H9 (cell line): ENCODE measurements around the gene PLA2G4D. TPM values are rescaled to one million over a fixed set of nuclear protein-coding genes. Genes with fewer than 3 reads are reported as not detected.

Experiments
- DNase-seq: peaks from one replicate; pipeline ENCODE4 v3.0.0-alpha.2; 2017
- H2AFZ ChIP-seq: one replicate; pipeline ENCODE4 v1.6.1; 2013; ENCODE audit warnings: mild to moderate bottlenecking, low read length, control low read depth, moderate library complexity
- H2AK5ac ChIP-seq: 2 replicates; pipeline ENCODE4 v1.6.1; 2013; ENCODE audit warnings: low read length, control low read depth, mixed read lengths; ENCODE audit not compliant: insufficient read length
- H2BK120ac ChIP-seq: one replicate; pipeline ENCODE4 v1.6.1; 2013; ENCODE audit warnings: low read depth, mild to moderate bottlenecking, low read length, control low read depth, inconsistent platforms; ENCODE audit not compliant: poor library complexity, severe bottlenecking
- H2BK12ac ChIP-seq: 2 replicates; pipeline ENCODE4 v1.6.1; 2013; ENCODE audit warnings: low read length, control low read depth, mixed read lengths, low read depth; ENCODE audit not compliant: insufficient read length
- H2BK15ac ChIP-seq: 2 replicates; pipeline ENCODE4 v1.6.1; 2013; ENCODE audit warnings: low read depth, low read length, control low read depth
- H2BK20ac ChIP-seq: one replicate; pipeline ENCODE4 v1.6.1; 2013; ENCODE audit warnings: low read depth, mild to moderate bottlenecking, low read length, control low read depth, inconsistent platforms; ENCODE audit not compliant: poor library complexity, severe bottlenecking
- H2BK5ac ChIP-seq: 2 replicates; pipeline ENCODE4 v1.6.1; 2013; ENCODE audit warnings: low read length, control low read depth, mixed read lengths; ENCODE audit not compliant: insufficient read length
- H3K14ac ChIP-seq: 2 replicates; pipeline ENCODE4 v1.6.1; 2013; ENCODE audit warnings: low read length, control low read depth; ENCODE audit not compliant: insufficient read depth
- H3K18ac ChIP-seq: 2 replicates; pipeline ENCODE4 v1.6.1; 2013; ENCODE audit warnings: low read depth, mild to moderate bottlenecking, mixed read lengths, low read length, control low read depth; ENCODE audit not compliant: insufficient read length
- H3K23ac ChIP-seq: 2 replicates; pipeline ENCODE4 v1.6.1; 2013; ENCODE audit warnings: low read length, control low read depth, mixed read lengths, low read depth; ENCODE audit not compliant: insufficient read length
- H3K23me2 ChIP-seq: 2 replicates; pipeline ENCODE4 v1.6.1; 2013; ENCODE audit warnings: low read depth, mild to moderate bottlenecking, mixed read lengths, low read length, control low read depth; ENCODE audit not compliant: insufficient read length, poor library complexity, severe bottlenecking
- H3K27ac ChIP-seq: 2 replicates; pipeline ENCODE4 v1.5.1; 2013; ENCODE audit warnings: low read length, control low read depth, mixed read lengths, low read depth; ENCODE audit not compliant: insufficient read length
- H3K27me3 ChIP-seq: 2 replicates; pipeline ENCODE4 v1.6.1; 2013; ENCODE audit warnings: low read length, control low read depth, inconsistent platforms; ENCODE audit not compliant: insufficient read depth
- H3K4ac ChIP-seq: 2 replicates; pipeline ENCODE4 v1.6.1; 2013; ENCODE audit warnings: low read depth, mild to moderate bottlenecking, control low read depth, inconsistent platforms, low read length, moderate library complexity
- H3K4me1 ChIP-seq: 2 replicates; pipeline ENCODE4 v1.6.1; 2013; ENCODE audit warnings: low read length, control low read depth, inconsistent platforms; ENCODE audit not compliant: insufficient read depth
- H3K4me2 ChIP-seq: 2 replicates; pipeline ENCODE4 v1.6.1; 2013; ENCODE audit warnings: low read length, control low read depth, mixed read lengths; ENCODE audit not compliant: insufficient read length, insufficient read depth
- H3K56ac ChIP-seq: 2 replicates; pipeline ENCODE4 v1.6.1; 2013; ENCODE audit warnings: low read depth, mild to moderate bottlenecking, mixed read lengths, low read length, control low read depth; ENCODE audit not compliant: insufficient read length
- H3K79me1 ChIP-seq: 2 replicates; pipeline ENCODE4 v1.6.1; 2013; ENCODE audit warnings: low read depth, mild to moderate bottlenecking, moderate library complexity, low read length, control low read depth, inconsistent platforms; ENCODE audit not compliant: insufficient read depth, poor library complexity, severe bottlenecking
- H3K79me2 ChIP-seq: 2 replicates; pipeline ENCODE4 v1.6.1; 2013; ENCODE audit warnings: low read length, control low read depth, inconsistent platforms; ENCODE audit not compliant: insufficient read depth
- H3K9ac ChIP-seq: 2 replicates; pipeline ENCODE4 v1.6.1; 2013; ENCODE audit warnings: low read length, control low read depth, mixed read lengths; ENCODE audit not compliant: insufficient read length; ENCODE audit errors: extremely low read depth
- H3K9me3 ChIP-seq: one replicate; pipeline ENCODE4 v1.6.1; 2013; ENCODE audit warnings: low read depth, low read length, inconsistent platforms; ENCODE audit not compliant: control insufficient read depth
- H3T11ph ChIP-seq: one replicate; pipeline ENCODE4 v1.6.1; 2013; ENCODE audit warnings: mild to moderate bottlenecking, low read length, control low read depth, inconsistent platforms
- H4K20me1 ChIP-seq: one replicate; pipeline ENCODE4 v1.6.1; 2013; ENCODE audit not compliant: control insufficient read depth, insufficient read length, insufficient read depth
- H4K5ac ChIP-seq: 2 replicates; pipeline ENCODE4 v1.6.1; 2013; ENCODE audit warnings: low read depth, mild to moderate bottlenecking, mixed read lengths, low read length, control low read depth; ENCODE audit not compliant: insufficient read length
- H4K8ac ChIP-seq: replicated peaks from 2 replicates; pipeline ENCODE4 v1.6.1; 2013; ENCODE audit warnings: low read length, control low read depth, mixed read lengths, low read depth; ENCODE audit not compliant: insufficient read length
- H4K91ac ChIP-seq: 2 replicates; pipeline ENCODE4 v1.6.1; 2013; ENCODE audit warnings: low read depth, mild to moderate bottlenecking, moderate library complexity, mixed read lengths, low read length, control low read depth; ENCODE audit not compliant: insufficient read length
- H3K27ac Mint-ChIP-seq, 3 experiments: 2 replicates in 2 of 3; 3 replicates in 1 of 3; pipeline ENCODE4 v1.8.0; 2020 to 2021; ENCODE audit warnings: mixed read lengths in 3 of 3, mild to moderate bottlenecking in 1 of 3, moderate library complexity in 1 of 3
- H3K27me3 Mint-ChIP-seq: 2 replicates; pipeline ENCODE4 v1.8.0; 2021; ENCODE audit warnings: low read depth, mild to moderate bottlenecking, moderate library complexity, mixed read lengths
- H3K36me3 Mint-ChIP-seq, 3 experiments: 2 replicates in 2 of 3; 3 replicates in 1 of 3; pipeline ENCODE4 v1.8.0; 2020 to 2021; ENCODE audit warnings: low read depth in 3 of 3, mixed read lengths in 3 of 3; ENCODE audit not compliant: insufficient read depth in 1 of 3
- H3K4me1 Mint-ChIP-seq, 2 experiments: 2 replicates each; pipeline ENCODE4 v1.8.0; 2020; ENCODE audit warnings: mixed read lengths in 2 of 2
- H3K4me3 Mint-ChIP-seq, 2 experiments: 2 replicates in 1 of 2; 3 replicates in 1 of 2; pipeline ENCODE4 v1.8.0; 2020 to 2021; ENCODE audit warnings: mild to moderate bottlenecking in 2 of 2, mixed read lengths in 2 of 2, moderate library complexity in 1 of 2
- H3K9me3 Mint-ChIP-seq, 2 experiments: 2 replicates in 1 of 2; 3 replicates in 1 of 2; pipeline ENCODE4 v1.8.0; 2020; ENCODE audit warnings: mild to moderate bottlenecking in 2 of 2, mixed read lengths in 2 of 2, moderate library complexity in 1 of 2
- WGBS: extraction: QIAGEN DNeasy Blood & Tissue Kit; methylation state at CpG from one replicate; pipeline ENCODE4 v1.1.7; 2013; ENCODE audit warnings: missing lambda C conversion rate, low lambda C conversion rate, mixed read lengths; ENCODE audit not compliant: insufficient read length; ENCODE audit errors: extremely low coverage; 5-methylcytosine and 5-hydroxymethylcytosine counted together
- total RNA-seq: library from RNA; stranded (reverse); gene quantifications from 2 replicates; pipeline ENCODE4 v1.2.1, GENCODE V29; 2021
- TF ChIP-seq, protein P1 (sequence below): fragments of 200-600 bp; sonication (generic); conservative IDR thresholded peaks from 3 replicates; pipeline ENCODE4 v1.8.0; 2021; ENCODE audit warnings: antibody characterized with exemption, mild to moderate bottlenecking

Gene PLA2G4D
- total RNA-seq, 1 experiment from 2014 or later: 0.33 TPM

DNA sequence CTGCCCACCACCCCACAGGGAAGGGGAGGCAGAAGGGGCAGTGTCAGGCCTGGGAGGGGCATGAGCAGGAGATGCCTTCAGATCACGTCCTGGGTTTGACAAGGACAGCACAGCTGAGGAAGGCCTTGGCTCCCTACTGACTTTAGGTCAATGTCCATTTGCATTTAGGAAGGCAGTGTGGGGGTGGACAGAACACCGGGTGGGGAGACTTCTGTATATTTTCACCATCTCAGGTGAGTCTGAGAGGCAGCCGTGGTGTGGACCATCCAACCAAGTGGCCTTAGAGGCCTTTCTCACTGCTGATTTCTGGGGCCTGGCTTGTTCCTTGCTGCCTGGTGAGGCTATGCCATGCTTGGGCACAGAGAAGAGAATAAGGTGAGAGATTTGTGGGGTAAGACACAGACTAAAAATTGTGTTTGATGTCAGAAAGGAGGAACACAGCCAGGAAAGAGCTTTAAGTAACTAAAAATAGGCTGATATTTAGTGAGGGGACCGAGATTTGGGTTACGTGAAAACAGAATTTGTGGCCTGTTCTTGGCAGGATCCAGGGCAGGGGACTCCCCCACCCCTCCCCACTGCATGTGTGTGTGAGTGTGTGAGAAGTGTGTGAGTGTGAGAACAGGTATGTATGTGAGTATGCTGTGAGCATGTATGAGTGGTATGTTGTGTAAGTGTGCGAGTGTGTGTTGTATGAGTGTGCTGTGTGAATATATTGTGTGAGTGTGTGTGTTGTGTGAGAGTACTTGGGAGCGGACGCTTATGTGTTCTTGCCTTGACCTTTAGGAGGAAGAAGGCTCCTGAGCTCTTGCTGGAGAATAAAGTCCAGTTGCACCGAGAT lies 61.8 kb downstream of the PLA2G4D start:
- no peak overlapping the region for H3K18ac ChIP-seq
- H2BK20ac ChIP-seq: no peak overlapping the region
- no peaks in the 10 kb centered on the region for H4K20me1 ChIP-seq
- 100% methylated on average over 1 of the region's 9 CpGs for WGBS
- no peak overlapping the region for H4K8ac ChIP-seq
- H3K4ac ChIP-seq: no peak overlapping the region
- peak overlapping the region in 2 of 3 experiments; percentile 0 to 41; a peak in 2 of 7 replicates for H3K27ac Mint-ChIP-seq
- no peak overlapping the region for H2AFZ ChIP-seq
- H3K4me1 ChIP-seq: peaks cover 9% of the 10 kb centered on the region; the same call in 1 of the 2 replicates
- H2BK120ac ChIP-seq: no peak overlapping the region
- no peak overlapping the region for H3K27ac ChIP-seq
- H3K23me2 ChIP-seq: no peaks in the 10 kb centered on the region
- no peak overlapping the region for H3K4me2 ChIP-seq
- no peak overlapping the region for H4K5ac ChIP-seq
- H3K4me1 Mint-ChIP-seq: peaks cover 8% of the 10 kb centered on the region in 2 experiments
- no peaks in the 10 kb centered on the region for H3K79me1 ChIP-seq
- no peaks in the 10 kb centered on the region; the same call in 1 of the 2 replicates for H3K27me3 ChIP-seq
- no peak overlapping the region for H2BK12ac ChIP-seq
- no peak overlapping the region for H2AK5ac ChIP-seq
- H3K56ac ChIP-seq: no peak overlapping the region
- no peaks in the 10 kb centered on the region for H3K9me3 ChIP-seq
- H3K27me3 Mint-ChIP-seq: peaks cover under 1% of the 10 kb centered on the region
- no peaks in the 10 kb centered on the region; a peak in 1 of 7 replicates for H3K36me3 Mint-ChIP-seq
- no peak overlapping the region for H3K9ac ChIP-seq
- no peak overlapping the region for H3K4me3 Mint-ChIP-seq
- no peak overlapping the region for H3T11ph ChIP-seq
- no peak overlapping the region for H2BK5ac ChIP-seq
- H3K79me2 ChIP-seq: no peaks in the 10 kb centered on the region
- H3K14ac ChIP-seq: no peak overlapping the region
- H4K91ac ChIP-seq: no peak overlapping the region
- no peak overlapping the region for H2BK15ac ChIP-seq
- TF ChIP-seq, protein P1, sequence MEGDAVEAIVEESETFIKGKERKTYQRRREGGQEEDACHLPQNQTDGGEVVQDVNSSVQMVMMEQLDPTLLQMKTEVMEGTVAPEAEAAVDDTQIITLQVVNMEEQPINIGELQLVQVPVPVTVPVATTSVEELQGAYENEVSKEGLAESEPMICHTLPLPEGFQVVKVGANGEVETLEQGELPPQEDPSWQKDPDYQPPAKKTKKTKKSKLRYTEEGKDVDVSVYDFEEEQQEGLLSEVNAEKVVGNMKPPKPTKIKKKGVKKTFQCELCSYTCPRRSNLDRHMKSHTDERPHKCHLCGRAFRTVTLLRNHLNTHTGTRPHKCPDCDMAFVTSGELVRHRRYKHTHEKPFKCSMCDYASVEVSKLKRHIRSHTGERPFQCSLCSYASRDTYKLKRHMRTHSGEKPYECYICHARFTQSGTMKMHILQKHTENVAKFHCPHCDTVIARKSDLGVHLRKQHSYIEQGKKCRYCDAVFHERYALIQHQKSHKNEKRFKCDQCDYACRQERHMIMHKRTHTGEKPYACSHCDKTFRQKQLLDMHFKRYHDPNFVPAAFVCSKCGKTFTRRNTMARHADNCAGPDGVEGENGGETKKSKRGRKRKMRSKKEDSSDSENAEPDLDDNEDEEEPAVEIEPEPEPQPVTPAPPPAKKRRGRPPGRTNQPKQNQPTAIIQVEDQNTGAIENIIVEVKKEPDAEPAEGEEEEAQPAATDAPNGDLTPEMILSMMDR: no peak
- no peak for DNase-seq
- H3K9me3 Mint-ChIP-seq: peaks cover 7% of the 10 kb centered on the region in 2 experiments; a peak in 3 of 5 replicates
- H3K23ac ChIP-seq: no peak overlapping the region
